Activated CD8-positive, alpha-beta memory T cell treated with anti-CD3 and anti-CD28 coated beads for 48 hours (primary cell): Measurements from ENCODE around the gene SLC4A2.

Source experiments
- DNase-seq, 3 experiments: peaks; one replicate each; pipeline ENCODE4 v3.0.0-alpha.2; 2020; ENCODE audit warnings: low read depth in 2 of 3, low spot score in 2 of 3

Gene SLC4A2

DNA sequence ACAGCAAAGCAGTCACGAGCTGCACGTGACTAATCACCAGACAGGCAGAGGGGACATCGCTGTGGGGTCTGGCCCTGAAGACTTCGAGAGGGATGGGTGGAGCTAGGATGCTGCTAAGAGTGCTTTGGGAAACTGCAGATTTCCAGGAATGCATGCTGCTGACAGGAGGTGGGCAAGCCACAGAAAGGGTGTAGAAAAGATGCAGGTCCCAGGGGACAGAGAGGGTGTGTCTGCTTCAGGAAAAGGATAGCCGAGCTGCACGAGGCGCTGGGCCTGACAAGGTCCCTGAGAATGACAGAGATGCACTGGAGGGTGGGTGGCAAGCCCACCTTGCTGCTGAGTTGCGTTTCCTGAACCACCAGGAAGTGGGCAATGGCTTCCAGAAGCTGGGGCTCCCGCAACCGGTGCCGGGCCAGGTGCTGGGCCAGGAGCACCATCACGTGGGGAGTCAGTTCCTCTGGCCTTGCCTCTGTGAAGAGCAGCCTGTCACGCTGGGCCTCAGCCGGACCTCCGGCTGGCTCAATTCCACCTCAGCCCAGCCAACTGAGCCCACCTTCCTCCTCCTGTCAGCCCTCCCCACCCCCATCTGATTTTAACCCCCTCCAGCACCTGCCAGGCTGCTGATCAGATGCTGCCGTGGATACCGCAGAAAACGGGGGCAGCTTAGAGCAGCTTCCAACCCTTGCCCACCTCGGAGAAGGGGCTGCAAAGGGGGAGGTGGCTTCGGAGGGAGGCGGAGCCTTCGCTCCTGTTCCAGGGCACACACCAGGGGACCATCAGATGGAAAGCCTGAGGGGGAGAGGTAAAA lies 19.0 kb downstream of the SLC4A2 start:
- DNase-seq = no peak

DNA sequence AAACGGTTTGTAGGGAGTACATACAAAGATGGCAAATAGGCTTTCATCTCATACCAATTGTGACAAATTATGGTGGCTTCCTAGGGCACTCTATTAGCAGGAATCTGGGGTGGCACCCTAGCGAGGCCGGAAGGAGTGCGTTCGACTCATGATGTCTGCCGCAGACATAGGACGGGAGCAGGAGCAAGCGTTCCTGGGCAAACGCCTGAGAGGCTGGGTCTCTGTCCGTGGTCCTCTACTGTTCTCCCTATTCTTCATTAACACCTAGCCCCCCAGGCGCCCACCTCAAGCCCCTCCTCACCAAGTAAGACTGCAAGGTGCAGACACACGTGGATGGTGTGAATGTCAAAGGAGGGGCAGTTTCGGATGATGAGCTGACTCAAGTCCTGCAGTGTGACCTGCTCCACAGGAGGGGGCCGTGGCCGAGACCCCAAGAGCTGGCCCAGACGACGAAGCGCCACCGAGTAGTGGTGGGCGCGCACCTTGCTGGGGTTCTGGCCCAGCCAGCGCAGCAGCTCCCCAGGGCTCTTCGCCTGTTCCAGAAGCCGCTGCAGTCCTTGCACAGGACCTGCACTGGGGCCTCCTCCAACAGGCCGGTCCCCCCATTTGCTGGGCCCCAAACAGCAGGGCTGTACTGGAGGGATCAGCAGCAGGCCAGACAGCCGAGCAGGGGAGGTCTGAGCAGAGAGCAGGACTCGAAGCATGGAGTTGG lies 20.0 kb downstream of the SLC4A2 start:
- DNase-seq = no peak

GRCh38 chr7:151080067-151080521 lies 20.7 kb downstream of the SLC4A2 start:
- no peak for DNase-seq

DNA sequence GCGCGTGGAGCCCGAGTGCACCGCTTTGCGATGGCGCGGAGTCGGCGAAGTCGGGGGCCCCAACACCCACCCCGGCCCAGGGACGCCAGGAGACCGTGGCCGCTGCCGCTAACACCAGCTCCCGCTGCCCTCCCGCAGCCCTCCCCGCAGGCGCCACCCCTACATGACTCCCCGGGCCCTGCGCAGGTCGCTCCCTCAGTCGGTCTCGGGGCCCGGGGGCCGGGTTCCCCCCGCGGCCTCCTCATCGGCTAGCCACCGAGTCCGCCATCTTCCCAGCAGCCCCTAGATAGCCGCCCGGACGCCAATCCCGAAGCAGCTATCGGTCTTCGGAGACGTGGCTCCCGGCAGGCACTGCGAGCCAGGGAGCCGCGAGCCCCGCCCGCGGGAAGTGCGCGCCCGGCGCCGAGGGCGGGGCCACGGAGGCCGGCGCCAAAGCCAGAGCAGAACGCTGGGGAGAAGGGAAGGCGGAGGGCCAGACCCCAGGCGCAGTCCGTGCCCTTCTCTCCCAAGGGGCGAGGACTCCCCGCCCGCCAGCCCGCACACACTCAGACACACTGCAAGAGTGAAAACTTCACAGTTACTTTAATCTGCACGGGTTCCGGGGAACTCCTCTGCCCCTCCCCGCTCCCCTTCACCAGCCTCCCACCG lies 21.3 kb downstream of the SLC4A2 start, which contains the start of gene FASTK:
Gene FASTK, minus strand, starts transcription at position 288 of the 648 bp plus-strand sequence. Its CDS starts 43 bp downstream, at position 245.
- DNase-seq = peak; percentile 57 to 75 (median 63)

DNA sequence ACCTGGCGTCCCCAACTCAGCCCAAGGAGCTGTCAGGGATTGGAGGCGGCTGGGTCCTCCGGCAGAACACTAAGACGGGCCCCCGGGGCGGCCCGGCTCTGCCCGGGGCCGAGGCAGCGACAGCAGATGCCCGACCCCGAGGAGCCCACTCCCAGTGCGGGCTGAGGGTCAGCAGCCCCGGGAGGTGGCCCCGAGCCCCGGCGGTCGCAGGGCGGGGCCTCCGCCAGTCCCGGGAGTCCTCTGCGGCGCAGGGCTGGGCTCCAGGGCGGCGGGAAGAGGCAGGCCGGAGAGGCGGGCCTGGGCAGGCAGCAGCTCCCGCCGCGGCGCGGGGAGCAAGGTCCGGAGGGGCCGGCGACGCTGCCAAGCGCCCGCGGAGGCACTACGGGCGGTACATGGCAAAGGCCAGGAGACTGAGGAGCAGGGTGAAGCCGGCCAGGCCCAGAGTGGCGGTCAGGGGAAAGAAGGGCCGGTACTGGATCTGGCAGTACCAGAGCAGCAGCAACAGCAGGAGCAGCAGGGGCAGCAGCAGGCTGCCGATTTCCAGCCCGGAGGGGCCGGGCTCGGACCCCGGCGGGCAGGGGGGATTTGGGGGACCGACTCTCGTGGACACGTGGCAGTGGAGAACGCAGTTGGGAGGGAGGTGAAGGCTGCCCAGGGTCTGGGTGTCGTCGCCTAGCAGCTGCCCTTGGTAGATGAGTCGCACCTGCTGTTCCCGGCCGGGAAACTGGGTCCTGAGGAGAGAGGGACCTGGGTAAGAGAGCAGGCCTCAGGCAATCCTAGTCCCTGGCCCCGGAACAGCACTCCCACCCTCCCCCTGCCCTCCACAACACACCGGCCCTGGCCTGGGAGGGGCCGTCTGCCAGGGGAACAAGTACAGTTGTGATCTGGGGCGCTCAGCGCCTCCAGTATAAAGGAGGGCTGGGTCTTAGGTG lies 22.0 kb downstream of the SLC4A2 start:
- no peak for DNase-seq

DNA sequence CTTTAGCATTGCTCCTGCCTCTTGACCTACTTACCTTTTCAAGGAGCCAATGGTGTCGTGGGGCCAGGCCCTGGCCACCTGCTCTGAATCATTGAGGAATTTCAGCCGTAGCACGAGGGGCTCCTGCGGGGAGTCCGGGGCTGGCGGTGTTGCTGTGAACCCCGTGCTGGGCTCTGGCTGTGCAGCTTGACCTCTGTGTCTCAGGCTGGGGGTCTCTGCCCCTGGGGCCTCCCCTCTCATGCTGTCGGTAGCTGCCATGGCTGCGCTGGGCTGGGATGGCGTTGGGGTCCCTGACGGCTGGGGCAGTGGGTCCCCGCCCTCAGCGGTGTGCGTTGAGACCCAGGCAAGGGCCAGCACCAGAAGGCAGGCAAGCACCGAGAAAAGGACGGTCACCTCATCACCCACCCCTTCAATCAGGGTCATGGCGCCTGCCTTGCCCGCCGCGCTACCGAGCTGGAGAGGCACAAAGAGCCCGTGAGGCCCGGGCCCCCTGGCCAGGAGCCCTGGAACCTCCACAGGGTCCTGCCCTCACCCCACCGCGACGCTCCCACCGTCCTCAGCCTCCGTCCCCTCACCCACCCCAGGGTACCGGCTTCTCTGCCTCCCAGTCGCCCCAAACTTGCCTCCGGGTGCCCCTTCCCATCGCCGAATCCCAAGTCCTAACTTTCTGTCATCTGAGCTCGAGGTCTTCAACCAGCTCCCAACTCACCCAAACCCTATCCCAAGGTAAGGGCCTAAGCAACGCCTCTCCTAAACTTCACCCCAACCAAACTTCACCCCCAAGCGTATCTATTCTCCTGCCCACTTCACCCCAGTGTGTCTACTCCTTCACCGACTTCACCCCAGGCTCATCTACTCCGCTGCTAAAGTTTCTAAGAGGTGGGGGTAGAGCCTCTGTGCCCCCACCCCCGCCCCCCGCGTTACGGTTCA lies 23.0 kb downstream of the SLC4A2 start:
- DNase-seq = no peak

- peak; percentile 66 to 72 (median 67) for DNase-seq
Observed at GRCh38 chr7:151083071-151083823, 23.9 kb downstream of the SLC4A2 start, which contains the start of gene TMUB1. Gene TMUB1, minus strand, starts transcription at chr7:151083493. Its CDS starts 930 bp downstream, at chr7:151082563.

DNA sequence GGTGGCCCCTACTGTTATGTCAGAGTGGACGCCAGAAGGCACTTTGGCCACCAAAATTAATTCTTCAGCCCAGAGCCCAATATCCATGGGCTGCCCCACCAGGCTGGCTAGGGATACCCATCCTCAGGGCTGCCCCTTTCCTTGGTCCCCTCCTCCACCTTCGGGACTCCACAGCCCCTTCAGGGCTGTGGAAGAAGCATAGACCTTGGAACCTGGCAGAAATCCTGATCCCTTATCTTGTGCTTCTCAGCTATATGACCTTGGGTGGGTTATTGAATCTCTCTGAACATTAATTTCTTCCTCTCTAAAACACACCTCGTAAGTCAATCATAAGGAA lies 24.4 kb downstream of the SLC4A2 start:
- DNase-seq = no peak

DNA sequence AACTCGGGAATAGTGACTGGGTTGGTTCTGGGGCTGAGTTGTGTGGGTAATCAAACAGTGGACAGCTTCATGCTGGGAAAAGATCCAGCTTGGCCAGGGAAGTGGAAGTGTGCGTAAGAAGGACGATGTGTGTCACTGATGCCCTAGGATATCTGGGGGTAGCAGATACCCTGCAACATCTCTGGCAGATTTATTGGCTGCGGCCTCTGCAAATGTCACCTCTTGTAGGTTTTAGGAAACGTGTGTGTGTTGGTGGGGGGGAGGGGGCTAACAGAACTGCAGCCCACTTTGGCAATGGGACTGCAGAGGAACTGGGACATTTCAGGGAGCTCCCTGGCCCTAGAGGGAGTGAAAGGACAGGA lies 25.9 kb downstream of the SLC4A2 start:
- DNase-seq = no peak

DNA sequence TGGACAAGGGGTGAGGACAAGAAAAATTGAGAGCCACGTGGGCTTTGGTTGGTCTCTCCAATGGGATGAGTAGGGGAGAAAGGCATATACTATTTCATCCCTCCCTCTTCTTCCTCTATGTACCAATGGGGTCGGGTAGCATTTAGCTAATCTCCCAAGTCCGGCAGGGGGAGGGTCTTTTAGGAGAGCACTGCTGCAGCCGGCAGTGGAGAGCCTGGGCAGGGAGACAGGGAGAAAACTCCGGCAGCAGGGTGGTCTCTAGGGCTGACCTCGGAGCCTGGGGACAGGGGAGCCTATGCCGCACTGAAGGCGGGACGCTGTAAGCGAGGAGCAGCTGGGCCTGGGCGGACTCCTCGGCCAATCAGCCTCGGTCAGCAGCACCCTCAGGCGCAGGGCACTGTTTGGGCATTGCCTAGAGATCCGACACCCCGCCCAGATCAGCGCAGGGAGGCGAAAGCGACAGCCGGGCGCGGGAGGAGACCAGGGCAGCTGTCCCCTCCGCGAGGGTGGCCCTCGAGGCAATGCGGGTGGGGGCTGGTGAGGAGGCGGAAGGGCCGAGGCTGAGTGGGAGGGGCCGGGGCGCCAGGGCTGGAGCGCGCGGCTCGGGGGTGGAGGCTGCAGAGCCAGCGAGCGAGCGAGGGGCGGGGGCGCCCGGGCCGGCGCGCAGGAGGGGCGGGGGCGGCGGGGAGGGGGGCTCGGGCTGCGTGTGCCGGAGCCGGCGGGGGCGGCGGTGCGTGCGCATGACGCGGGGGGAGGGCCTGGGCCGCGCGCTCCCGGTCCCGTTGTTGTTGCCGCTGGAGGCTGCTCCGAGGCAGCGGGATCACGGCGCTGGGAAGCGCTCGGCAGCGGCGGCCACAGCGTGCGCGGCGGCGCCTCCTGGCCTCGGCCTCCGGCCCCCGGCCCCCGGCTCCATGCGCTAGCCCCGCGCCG lies 26.6 kb downstream of the SLC4A2 start, which contains the start of gene AGAP3:
Gene AGAP3, plus strand, starts transcription at position 785 of the 930 bp plus-strand sequence. CDS start 267 bp downstream, outside the sequence.
- no peak for DNase-seq

DNA sequence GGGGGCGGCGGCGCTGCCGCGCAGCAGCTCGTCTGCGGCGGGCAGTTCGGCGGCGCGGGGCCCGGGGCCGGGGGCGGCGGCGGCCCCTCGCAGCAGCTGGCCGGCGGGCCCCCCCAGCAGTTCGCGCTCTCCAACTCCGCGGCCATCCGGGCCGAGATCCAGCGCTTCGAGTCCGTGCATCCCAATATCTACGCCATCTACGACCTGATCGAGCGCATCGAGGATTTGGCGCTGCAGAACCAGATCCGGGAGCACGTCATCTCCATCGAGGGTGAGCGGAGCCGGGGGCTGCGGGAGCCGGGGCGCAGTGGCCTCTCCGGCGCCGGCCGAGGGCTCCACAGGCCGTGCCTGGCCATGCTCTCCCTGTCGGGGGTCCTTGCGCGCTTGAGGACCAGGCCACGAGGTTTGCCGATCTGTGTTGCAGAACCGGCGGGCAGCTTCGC lies 27.4 kb downstream of the SLC4A2 start:
- DNase-seq = no peak

GRCh38 chr7:151087245-151088018 lies 28.0 kb downstream of the SLC4A2 start:
- DNase-seq = no peak

DNA sequence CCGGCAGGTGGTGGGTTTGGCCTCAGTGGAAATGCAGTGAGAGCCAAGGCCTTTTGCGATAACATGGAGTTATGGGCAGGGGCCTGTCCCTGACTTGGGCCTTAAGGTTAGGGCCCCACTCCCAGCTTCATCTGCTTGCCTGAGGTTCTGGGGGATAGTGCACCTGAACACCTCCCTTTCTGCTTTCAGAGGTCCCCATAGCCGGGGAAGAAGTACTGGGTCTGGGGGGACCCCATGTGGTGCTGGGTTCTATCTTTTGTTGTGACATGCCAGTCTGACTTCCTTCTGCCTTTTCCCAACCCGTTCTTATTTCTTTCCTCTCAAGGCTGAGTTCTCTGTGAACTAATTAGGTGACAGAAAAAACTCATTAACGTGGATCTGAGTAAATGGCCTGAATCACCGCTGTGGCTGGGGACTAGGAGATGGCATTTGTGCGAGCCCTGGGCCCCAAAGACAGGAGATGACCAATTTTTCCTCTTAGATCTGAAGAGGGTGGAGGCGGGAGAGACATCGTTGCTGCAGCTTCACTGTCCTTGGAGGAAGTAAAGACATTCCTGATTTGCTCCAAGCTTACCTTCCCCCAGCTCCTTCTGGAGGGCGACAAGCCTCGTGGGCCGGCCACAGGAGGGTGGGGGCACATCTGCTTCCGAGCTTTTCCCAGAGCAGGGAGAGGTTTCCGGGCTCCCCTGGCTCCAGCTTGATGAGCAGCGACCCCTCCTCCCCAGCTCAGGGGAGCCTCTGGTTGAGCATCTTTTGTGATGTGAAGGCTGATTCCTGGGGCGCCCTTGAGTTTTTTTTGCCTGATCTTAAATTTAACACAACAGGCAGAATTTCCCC lies 28.8 kb downstream of the SLC4A2 start:
- no peak for DNase-seq

GRCh38 chr7:151088856-151089699 lies 29.7 kb downstream of the SLC4A2 start:
- DNase-seq = no peak
